OCI-LY3 (cell line): ENCODE results near the gene TRMT10A.

ENCODE experiments used
- CTCF ChIP-seq: fragments of 200-600, 300-600 bp; sonication (generic); IDR thresholded peaks from 2 replicates; pipeline ENCODE4 v1.5.1; 2014; ENCODE audit warnings: antibody characterized with exemption, low read length, low read depth
- EZH2phosphoT487 ChIP-seq: fragments of 200-600 bp; shearing (Covaris generic); IDR thresholded peaks from 2 replicates; pipeline ENCODE4 v1.6.1; 2018; ENCODE audit warnings: antibody characterized with exemption, mixed run types, low read depth

GRCh38 chr4:99564921-99565320 is 1.1 kb upstream of the TRMT10A start:
- no peak for TF ChIP-seq CTCF
- TF ChIP-seq EZH2phosphoT487 = no peak
